ENCODE results near the gene MATR3.

GRCh38 chr5:139294374-139295165 is 1.0 kb downstream of the MATR3 start:
- no peak for TF ChIP-seq POLR2AphosphoS5 (IDR thresholded peaks at IDR 0.05)
- TF ChIP-seq CTCF (IDR thresholded peaks at IDR 0.05), result peak in 2 of 4 experiments; percentile 24 to 48
- no peak for TF ChIP-seq EP300 (IDR thresholded peaks at IDR 0.05)

Data from gastroesophageal sphincter (tissue), 3 donors.